Subcutaneous adipose tissue (tissue), 4 donors: Measurements from ENCODE around the gene SYNGR3. TPM values are rescaled to one million over a fixed set of nuclear protein-coding genes. Genes with fewer than 3 reads are reported as not detected.

Source experiments
- CTCF ChIP-seq: fragments of 450-650 bp; IDR thresholded peaks from one replicate; pipeline ENCODE4 v1.5.1; 2016; ENCODE audit warnings: low read depth, mild to moderate bottlenecking, control low read depth, antibody characterized with exemption, moderate library complexity
- total RNA-seq, 4 donors: library from RNA; depleted of rRNA; stranded (reverse); fragments of >200 nt; gene quantifications; one replicate each; pipeline ENCODE4 v1.1.0, GENCODE V29; 2016

The SYNGR3 gene
- total RNA-seq, 4 donors from 2014 or later, result not detected

GRCh38 chr16:1983544-1984346 lies 6.0 kb upstream of the SYNGR3 start, which contains the start of gene GFER:
Gene GFER, plus strand, starts transcription at chr16:1984193. Its CDS starts 26 bp downstream, at chr16:1984219.
- no peak for TF ChIP-seq CTCF

DNA sequence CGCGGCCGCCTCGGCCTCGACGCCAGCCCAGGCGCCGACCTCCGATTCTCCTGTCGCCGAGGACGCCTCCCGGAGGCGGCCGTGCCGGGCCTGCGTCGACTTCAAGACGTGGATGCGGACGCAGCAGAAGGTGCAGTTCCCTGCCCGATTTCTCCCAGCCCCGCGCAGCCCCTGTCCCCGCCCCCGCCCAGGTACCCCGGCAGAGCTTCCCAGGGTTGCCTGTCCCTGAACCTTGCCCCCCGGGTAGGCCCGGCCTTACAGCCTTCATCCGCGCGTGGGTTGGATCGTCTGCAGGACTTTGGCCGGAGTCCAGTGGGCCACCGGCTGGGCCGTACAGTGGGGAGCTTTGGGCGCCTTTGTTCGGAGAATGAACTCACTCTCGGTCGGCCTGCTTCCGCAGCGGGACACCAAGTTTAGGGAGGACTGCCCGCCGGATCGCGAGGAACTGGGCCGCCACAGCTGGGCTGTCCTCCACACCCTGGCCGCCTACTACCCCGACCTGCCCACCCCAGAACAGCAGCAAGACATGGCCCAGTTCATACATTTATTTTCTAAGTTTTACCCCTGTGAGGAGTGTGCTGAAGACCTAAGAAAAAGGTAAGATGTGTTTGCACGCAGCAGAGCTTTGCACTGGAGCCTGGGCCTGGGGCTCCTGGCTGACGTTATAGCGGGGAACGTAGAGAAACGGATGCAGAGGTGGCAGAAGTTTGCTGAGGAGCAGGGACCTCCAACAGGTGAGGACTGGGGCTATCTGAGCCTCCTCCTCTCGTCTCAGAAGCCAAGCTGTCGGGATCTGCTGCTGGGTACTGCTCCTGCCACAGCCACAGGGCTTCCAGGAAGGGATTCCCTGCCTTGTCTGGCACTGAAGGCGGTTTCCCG lies 5.2 kb upstream of the SYNGR3 start:
- TF ChIP-seq CTCF, result no peak

DNA sequence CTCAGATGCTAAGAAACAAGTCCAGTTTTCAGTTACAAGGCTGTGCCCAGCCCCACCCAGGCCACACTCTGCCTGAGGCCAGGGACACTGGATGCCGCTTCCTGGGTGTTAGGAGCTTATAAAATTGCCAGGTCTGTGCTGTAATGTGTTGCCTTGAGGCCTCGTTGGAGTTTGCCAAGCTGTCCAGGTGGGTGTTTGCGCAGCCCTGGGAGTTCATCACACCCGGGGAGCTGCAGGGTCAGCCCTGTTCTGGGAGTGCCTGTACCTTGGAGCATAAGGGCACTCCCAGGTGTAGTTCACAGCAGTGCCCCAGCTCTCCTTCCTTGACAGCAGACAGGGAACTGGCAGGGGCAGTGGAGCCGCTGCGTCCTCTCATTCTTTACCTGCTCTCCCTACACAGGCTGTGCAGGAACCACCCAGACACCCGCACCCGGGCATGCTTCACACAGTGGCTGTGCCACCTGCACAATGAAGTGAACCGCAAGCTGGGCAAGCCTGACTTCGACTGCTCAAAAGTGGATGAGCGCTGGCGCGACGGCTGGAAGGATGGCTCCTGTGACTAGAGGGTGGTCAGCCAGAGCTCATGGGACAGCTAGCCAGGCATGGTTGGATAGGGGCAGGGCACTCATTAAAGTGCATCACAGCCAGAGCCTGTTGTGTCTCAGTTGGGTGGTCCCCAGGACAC lies 4.2 kb upstream of the SYNGR3 start:
- no peak for TF ChIP-seq CTCF

- no peak for TF ChIP-seq CTCF
These were observed 2.6 kb upstream of the SYNGR3 start for GRCh38 chr16:1987198-1987597.

GRCh38 chr16:1990101-1990350 lies 256 bp downstream of the SYNGR3 start:
- TF ChIP-seq CTCF, result no peak

GRCh38 chr16:1990351-1991134 lies 773 bp downstream of the SYNGR3 start:
- no peak for TF ChIP-seq CTCF
